Hepatocyte (in vitro differentiated cells): ENCODE results near the gene GPX7.

ENCODE experiments used
- CTCF ChIP-seq: fragments of 200-600 bp; sonication (generic); IDR thresholded peaks from 2 replicates; pipeline ENCODE4 v1.5.1; 2016; ENCODE audit warnings: antibody characterized with exemption, mild to moderate bottlenecking; ENCODE audit not compliant: poor library complexity
- EZH2 ChIP-seq: fragments of 200-600 bp; sonication (generic); IDR thresholded peaks from 2 replicates; pipeline ENCODE4 v1.6.1; 2016; ENCODE audit warnings: antibody characterized with exemption, mild to moderate bottlenecking, borderline replicate concordance
- EZH2phosphoT487 ChIP-seq: fragments of 200-600 bp; sonication (generic); IDR thresholded peaks from one replicate; pipeline ENCODE4 v1.6.1; 2018; ENCODE audit warnings: antibody characterized with exemption, mild to moderate bottlenecking, low read depth, moderate library complexity; ENCODE audit not compliant: unreplicated experiment, severe bottlenecking

- TF ChIP-seq CTCF, result no peak
- TF ChIP-seq EZH2, result no peak
- TF ChIP-seq EZH2phosphoT487, result no peak
Measured at GRCh38 chr1:52593495-52593894, 8.7 kb upstream of the GPX7 start.
